HG03159 (cell line): ENCODE measurements around the gene QRSL1.
"Not testable (repeated sequence)": the region's sequence is repeated elsewhere in the genome, so short reads cannot be mapped to it uniquely, and the experiment has no call there.

ENCODE experiments used
- ATAC-seq: cut with Tn5 transposase; IDR thresholded peaks from one replicate; pipeline ENCODE4 v1.9.1; 2021; ENCODE audit warnings: mild to moderate bottlenecking, moderate library complexity; ENCODE audit not compliant: unreplicated experiment

The QRSL1 gene

GRCh38 chr6:106629103-106629858 is at the start of gene QRSL1, which contains the start of gene RTN4IP1:
QRSL1 (plus strand) TSS chr6:106629578; CDS start chr6:106629682, 104 bp downstream.
RTN4IP1 (minus strand) TSS chr6:106629498; CDS start chr6:106629021, 477 bp downstream.
- ATAC-seq, result peak; percentile 80

DNA sequence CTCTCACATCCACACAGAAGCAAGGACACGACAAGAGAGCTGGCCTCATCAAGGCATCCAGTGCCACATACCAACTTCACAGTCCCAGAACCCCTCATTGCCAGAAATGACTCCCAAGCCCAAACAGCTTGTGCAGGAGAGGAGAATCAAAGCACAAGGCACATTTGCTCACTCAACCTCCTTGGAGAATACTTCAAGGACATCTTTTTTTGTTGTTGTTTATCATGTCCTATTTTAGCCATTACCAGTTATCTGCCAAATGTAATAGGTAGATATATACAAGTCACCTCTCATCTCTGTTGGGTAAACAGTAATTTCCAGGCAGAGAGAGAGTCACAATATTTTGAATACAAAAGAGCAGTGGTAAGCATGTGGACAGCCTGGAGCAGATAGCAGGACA is 47.9 kb upstream of the QRSL1 start:
- no peak for ATAC-seq

- ATAC-seq, result no peak
Observed at GRCh38 chr6:106586815-106587415, 42.5 kb upstream of the QRSL1 start.

DNA sequence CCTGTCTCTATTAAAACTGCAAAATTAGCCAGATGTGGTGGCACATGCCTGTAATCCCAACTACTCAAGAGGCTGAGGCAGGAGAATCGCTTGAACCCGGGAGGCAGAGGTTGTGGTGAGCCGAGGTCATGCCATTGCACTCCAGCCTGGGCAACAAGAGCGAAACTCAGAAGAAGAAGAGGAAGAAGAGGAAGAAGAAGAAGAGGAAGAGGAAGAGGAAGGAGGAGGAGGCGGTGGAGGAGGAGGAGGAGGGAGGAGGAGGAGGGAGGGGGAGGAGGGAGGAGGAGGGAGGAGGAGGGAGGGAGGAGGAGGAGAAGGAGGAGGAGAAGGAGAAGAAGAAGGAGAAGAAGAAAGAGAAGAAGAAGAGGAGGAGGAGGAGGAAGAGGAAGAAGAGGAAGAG is 40.4 kb upstream of the QRSL1 start:
- ATAC-seq, result not testable (repeated sequence)

GRCh38 chr6:106591111-106591825 is 38.1 kb upstream of the QRSL1 start:
- ATAC-seq, result no peak

- ATAC-seq, result no peak
Observed at GRCh38 chr6:106599440-106599839, 29.9 kb upstream of the QRSL1 start.

DNA sequence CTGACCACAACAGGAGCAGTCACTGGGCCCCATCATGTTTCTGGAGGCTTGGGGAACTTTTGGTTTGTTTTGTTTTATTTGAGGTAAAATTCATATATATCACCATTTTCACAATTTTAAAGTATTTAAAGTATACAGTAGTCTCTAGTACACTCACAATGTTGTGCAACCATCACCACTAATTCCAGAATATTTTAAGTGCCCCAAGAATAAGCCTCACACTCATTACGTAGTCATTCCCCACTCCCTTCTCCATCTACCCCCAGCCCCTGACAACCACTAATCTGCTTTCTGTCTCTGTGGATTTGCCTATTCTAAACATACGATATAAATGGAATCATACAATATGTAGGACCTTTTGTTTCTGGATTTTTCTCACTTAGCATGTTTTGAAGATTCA is 29.0 kb upstream of the QRSL1 start:
- ATAC-seq, result no peak

DNA sequence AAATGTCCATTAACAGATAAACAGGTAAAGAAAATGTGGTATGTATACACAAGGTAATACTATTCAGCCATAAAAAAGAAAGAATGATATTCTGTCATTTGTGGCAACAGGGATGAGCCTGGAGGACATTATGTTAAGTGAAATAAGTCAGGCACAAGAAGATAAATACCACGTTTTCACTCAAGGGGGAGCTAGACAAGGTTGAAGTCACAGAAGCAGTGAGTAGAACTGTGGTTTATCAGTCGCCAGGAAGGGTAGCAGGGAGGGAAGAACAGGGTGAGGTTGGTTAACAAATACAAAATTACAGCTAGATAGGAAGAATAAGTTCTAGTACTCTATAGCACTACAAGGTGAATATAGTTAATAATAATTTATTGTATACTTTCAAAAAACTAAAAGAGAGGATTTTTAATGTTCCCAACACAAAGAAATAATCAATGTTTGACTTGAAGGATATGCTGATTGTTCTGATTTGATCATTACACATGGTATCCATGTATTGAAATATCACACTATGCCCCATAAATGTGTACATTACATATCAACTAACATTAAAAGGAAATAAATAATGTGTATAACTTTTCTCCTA is 21.2 kb upstream of the QRSL1 start:
- ATAC-seq, result no peak

- ATAC-seq, result no peak
Observed at GRCh38 chr6:106609699-106610098, 19.7 kb upstream of the QRSL1 start.

DNA sequence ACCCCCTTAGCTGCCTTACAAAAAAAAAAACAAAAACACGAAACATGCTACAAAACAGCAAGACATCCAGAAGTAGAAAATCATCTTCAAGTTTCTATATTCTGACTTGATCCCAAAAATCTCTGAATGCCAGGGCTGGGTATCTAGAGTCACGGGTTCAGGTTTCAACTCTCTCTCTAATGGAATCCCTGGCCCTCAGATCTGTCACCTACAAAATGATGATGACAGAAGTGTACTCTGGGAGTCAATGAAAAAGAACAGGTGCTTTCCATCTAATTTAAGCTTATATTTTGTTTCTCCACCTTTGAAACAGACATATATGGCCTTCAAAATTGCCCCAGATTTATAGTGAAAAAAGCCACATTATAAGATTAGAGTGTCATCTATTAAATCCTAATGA is 18.3 kb upstream of the QRSL1 start:
- ATAC-seq, result no peak

- ATAC-seq, result no peak
Observed at GRCh38 chr6:106612671-106613416, 16.5 kb upstream of the QRSL1 start.

GRCh38 chr6:106613590-106613989 is 15.8 kb upstream of the QRSL1 start:
- no peak for ATAC-seq

DNA sequence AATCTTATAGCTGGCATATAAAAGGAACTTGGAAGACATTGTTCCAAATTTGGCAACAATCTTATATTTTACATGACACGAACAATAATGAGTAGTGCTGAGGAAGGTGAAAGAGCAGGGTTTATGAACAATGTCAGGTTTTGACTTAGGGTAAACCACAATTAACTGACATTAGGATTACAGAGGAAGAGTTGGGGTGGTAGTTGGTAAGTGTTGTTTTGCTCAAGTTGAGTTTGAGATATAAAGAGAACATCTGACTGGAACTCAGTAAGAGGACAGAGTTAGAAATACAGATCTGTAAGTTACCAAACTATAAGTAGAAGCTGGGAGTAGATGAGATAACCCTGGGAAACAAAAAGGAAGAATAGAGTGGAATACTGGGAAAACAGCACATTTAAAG is 15.2 kb upstream of the QRSL1 start:
- no peak for ATAC-seq

GRCh38 chr6:106614592-106615257 is 14.7 kb upstream of the QRSL1 start:
- ATAC-seq, result no peak

DNA sequence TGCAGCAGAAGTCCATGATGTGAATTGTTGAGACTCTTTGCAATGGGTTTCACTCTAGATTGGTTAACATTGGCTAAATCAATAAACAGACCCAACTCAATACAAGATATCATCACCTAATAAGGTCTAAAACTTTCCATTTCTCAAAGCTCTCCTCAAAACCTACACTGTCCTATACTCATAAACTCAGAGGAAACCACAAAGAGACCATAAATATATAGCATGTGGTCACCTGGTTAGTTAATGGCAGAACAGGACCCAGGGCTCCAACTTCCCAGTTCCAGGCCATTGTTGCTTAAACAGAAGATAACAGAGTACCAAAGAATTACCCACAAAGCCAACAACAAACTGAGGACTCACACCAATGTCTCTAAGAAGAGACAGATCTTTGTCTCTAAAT is 12.1 kb upstream of the QRSL1 start:
- ATAC-seq, result no peak

GRCh38 chr6:106617857-106618256 is 11.5 kb upstream of the QRSL1 start:
- no peak for ATAC-seq

DNA sequence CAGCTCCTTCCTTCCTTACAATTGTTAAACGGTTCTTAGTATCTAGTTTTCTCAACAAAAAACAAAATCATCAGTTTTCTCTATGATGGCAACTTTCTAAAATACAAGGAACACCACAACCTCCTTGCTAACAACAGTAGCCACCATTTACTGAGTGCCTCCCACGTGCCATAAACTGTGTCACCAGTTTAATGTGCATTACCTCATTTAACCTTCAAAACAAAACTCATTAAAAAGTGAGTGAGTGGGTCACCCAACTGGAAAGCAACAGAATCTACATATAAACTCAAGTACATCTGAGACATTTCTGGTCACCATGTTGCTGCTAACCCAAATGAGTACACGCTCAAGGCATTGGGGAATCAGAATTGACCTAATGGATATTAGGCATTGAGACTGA is 11.1 kb upstream of the QRSL1 start:
- ATAC-seq, result no peak

GRCh38 chr6:106619223-106619622 is 10.2 kb upstream of the QRSL1 start:
- no peak for ATAC-seq

GRCh38 chr6:106620931-106621672 is 8.3 kb upstream of the QRSL1 start:
- ATAC-seq, result no peak

DNA sequence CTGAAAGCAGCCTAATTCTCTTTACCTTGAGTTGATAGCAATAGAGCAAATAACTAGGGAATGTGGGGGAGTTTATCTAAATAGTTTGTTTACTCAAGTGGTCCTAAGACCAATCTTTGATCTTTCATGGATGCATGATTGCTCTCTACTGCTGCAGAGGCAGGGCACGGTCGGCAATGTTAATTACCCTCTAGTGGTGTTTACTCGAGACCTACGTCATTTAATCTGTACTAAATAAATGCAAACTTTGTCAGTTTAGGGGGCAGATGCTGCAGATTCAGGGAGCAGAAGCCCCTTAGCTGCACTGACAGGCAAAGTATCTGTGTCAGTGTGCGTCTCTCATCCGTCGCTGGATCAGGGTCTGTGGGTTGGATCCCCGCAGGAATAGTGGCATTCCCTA is 7.0 kb upstream of the QRSL1 start:
- ATAC-seq, result no peak
